ENCODE measurements around the gene HOXB9.

- no peak for TF ChIP-seq CTCF (IDR thresholded peaks at IDR 0.05; ENCODE audit: low read length)
- no peak for TF ChIP-seq EZH2 (IDR thresholded peaks at IDR 0.05; ENCODE audit: borderline replicate concordance, low read length)
Observed at GRCh38 chr17:48623583-48623982, 2.6 kb downstream of the HOXB9 start.

Data from OCI-LY1 (cell line).